Frontal cortex (tissue), 4 donors: ENCODE data around the gene LIMCH1. TPM values are rescaled to one million over a fixed set of nuclear protein-coding genes. Genes with fewer than 3 reads are reported as not detected.

ENCODE experiments used
- DNase-seq, 2 donors: peaks; one replicate each; pipeline ENCODE4 v3.0.0; 2012; ENCODE audit warnings: low spot score in 2 of 2
- FAIRE-seq: peaks from 2 replicates; lab custom pipeline; 2012; peaks lifted over from hg19 to GRCh38; lab: Jason Lieb, UNC
- total RNA-seq: library from RNA; depleted of rRNA; stranded (reverse); fragments of >200 nt; gene quantifications from one replicate; pipeline ENCODE4 v1.2.3, GENCODE V29; 2014
- donor health status: control.
- donor health status: control.
- donor health status: control.

LIMCH1 gene
- total RNA-seq, 1 donor from 2014 or later: 140 TPM

- DNase-seq (no peak), FAIRE-seq (no peak)
Observed at GRCh38 chr4:41660352-41660751, 122.4 kb downstream of the LIMCH1 start.

DNA sequence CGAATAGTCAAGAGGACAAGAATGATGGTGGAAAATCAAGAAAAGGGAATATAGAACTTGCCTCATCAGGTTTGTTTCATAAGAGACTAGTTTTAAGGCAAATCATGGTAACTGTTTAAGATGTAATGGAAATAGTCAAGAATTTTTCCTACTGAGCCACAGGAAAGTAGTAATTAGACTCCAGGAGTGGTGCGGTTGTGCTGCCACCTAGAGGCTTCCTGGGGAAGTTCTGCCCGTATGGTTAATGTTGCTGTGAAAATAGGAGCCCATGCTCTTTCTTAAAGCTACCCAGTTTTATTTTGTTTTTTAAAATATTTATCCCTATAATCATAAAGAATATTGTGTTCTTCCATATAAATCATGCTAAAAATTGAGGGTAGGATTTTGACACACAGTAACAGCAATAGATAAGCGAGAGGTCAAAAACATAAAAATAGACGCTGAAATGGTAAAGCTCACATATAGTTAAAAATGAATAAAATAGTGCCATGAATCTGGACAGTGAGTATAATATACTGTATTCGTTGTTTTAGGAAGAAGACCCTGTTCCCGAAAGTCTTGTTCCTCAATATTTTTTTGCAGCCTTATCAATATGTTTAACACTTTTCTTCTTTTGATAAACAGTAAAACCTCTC is 123.6 kb downstream of the LIMCH1 start:
- FAIRE-seq (peak; percentile 70), DNase-seq (peak; percentile 18 to 22)

DNA sequence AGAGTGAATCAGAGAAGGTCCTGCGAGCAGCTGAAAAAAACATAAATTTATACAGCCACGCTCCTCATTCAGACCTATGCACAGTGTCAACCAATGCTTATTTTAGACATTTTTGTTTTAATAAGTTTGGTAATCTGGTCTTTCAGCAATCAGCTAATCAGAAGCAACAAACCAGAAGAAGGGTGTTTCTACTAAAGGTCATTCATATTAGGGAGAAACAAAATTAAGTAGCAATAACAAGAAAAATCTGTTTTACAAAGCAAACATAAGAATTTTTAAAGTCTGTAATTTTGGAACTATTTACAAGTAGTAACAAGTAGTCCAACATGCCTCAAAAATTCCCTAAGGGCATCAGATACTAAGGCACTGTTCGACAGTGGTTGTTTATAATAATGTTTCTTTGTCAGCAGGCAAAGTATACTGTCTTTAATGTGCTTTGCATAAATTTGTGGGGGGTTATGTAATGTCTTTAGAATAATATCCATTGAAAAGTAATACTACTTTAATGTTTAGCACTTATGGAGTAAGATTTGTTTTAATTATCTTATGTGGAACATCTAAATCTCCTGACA is 127.8 kb downstream of the LIMCH1 start:
- DNase-seq (no peak), FAIRE-seq (peak; percentile 36)

DNA sequence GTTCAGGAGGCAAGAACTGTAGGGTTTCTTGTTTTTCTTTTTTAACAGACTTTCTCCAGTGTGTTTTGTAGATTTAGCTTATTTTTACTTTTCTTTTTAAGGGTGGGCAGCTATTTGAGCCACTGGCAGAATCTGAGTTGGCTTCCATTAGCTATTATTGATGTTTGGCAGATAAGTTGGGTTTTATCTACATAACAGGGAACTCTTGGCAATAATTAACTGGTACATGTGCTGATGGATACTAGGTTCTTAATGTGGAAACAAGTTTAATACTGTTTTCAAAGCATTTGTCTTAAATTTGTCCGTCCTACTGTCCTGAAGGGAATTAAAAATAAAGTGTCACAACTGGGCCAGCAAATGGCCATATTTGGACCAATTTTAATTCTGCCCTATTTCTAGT is 130.1 kb downstream of the LIMCH1 start:
- FAIRE-seq (no peak), DNase-seq (no peak)

DNA sequence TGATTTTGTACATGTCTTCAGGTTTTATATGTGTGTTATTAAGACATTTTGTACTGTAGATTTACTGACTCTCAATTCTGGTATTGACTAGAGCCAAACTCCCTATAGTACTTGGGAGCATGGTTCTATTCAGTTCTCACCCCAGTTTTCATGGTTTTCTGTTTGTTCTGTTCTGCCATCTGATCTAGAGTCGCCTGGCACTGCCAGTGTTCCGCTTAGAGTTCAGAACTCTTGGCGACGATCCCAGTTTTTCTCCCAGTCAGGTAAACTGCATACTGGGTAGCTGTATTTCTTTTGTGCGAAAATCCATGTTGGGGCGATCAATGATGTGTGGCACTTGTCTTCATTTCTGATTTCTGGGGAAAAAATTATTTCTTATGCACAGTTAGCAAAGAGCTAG is 132.6 kb downstream of the LIMCH1 start:
- DNase-seq (no peak), FAIRE-seq (no peak)

- FAIRE-seq (no peak), DNase-seq (no peak)
Observed at GRCh38 chr4:41670982-41671381, 133.0 kb downstream of the LIMCH1 start.

DNA sequence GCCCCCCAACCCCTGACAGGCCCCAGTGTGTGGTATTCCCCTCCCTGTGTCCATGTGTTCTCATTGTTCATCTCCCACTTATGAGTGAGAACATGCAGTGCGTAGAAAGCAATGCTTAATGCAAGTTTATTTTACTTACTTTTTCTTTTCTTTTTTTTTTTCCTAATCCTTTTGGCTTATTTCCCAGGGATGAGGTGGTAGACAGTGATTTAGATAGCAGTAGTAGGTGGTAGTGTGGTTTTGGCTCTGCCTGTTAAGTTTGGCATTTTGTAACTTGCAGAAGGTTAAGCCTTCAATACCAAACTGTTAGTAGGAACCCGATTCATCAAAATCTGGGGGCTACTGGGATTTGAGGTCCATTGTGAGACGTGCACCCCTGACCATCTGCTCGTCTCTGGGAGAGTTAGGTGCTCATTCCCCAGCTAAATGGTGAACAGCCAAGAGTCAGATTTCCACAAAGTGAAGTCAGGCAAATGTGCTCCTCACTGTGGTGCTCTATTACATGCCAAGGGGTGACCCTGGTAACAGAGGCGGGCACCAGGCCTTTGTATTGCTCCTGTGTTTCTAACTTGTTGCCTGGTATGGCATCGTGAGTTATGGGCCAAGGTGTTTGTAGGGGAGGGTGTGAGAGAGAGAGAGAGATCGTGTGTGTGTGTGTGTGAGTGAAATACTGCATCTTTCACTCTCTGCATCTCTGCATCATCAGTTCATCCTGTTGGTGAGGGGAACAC is 140.3 kb downstream of the LIMCH1 start:
- FAIRE-seq (no peak), DNase-seq (no peak)

- no peak for DNase-seq
- FAIRE-seq: no peak
Observed at GRCh38 chr4:41678951-41679350, 141.0 kb downstream of the LIMCH1 start.

DNA sequence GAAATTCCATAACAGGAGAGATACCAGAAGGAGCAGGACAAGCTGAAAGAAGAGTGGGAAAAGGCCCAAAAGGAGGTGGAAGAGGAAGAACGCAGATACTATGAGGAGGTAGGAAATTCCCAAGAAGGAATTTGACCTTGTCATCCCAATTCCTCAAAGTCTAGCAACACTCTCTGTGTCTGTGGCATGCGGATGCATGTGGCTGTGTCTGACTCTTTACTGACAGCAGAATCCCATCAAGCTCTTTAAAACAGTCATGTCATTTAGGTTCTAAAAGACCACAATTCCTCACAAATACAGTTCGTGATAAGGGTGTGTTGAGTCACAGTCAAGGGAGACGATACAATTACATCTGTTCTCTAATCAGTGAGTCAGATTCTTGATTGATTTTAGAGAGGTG is 142.0 kb downstream of the LIMCH1 start:
- FAIRE-seq (no peak), DNase-seq (no peak)

DNA sequence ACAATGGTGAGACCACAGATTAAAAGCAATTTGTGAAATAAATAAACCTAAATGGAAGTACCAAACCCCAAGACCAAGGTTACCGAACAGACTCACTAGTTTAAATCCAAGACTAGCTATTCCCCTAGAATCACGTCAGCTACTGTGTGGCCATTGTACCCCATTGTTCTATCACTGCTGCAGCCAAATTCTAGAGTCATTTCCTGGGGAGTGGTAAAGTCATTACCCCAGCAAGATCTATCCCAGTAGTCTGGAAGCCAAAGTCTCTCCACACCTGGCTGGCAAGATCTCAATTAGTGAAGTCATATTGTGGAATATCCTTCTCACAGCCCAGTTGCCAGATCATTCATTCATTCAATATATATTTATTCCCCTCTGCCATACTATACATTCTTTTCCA is 143.1 kb downstream of the LIMCH1 start:
- FAIRE-seq: no peak
- no peak for DNase-seq

- no peak for FAIRE-seq
- no peak for DNase-seq
Observed at GRCh38 chr4:41683326-41683725, 145.4 kb downstream of the LIMCH1 start.

GRCh38 chr4:41686893-41687292 is 148.9 kb downstream of the LIMCH1 start:
- FAIRE-seq: no peak
- DNase-seq: no peak

DNA sequence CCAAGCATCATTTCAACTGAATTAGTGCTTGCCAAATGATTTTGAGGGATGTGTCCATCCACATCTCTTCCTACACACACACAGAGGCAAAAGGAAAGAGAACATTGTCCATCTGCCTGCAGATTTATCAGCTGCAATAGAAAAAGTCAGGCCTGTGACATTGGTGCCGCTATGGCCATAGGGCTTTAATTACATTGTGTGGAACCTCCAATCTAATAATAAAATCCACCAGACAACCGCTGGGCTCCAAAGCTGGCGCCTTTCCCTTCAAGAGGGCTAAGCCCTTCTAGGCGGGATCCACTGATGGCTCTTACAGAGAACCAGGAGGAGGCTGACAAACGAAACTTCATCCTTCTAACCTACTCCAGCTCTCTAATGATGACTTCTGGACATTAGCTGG is 150.0 kb downstream of the LIMCH1 start:
- DNase-seq (no peak), FAIRE-seq (no peak)

DNA sequence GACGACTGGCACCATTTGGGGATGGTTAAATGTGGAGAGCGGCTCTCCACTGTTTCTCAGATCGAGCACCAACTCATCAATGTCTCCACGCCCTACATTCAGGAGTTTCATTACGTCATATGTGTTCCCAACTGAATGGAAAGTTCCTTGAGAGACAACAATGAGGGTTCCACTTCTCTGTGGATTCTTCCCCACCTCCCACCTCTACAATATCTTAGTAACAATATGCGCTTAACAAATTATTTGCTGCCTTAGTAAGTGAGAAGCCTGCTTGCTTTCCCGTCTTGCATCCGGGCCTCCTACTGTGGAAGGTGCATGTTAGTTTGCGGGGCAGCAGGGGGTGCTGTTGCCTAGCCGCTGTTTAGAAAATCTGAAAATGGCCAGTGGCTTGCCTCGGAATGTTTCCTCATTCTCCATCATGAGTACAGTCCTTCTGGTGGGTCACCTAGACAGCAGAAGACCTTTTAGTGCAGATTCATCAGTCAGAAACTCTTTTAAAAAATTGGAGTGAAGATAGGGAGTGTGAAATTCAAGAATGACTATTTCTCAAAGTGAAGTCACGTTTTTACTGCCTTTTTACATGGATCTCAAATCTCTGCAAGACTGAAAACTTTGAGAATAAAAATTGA is 154.9 kb downstream of the LIMCH1 start:
- DNase-seq (peak; percentile 3 to 18), FAIRE-seq (no peak)

DNA sequence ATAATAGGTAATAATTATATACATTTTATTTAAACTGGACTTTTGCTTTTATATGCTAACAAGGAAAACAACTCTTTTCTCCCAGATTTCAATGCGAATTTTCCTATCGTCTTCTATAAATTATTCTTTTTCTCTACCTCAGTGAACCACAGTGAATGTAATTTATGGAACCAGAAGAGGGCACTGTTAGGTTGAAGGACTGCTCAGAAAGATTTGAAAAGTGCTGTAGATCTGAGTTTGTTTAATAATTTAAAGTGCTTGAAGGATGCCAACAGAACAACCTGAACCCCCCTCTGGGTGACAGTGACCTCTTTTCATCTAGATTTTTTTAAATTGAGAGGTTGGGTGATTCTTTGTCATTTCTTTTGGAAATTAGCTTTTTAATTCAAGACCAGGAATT is 155.7 kb downstream of the LIMCH1 start:
- FAIRE-seq (no peak), DNase-seq (no peak)

- DNase-seq (no peak), FAIRE-seq (no peak)
Observed at GRCh38 chr4:41696131-41696530, 158.2 kb downstream of the LIMCH1 start.

- FAIRE-seq (no peak), DNase-seq (no peak)
Observed at GRCh38 chr4:41696763-41697162, 158.8 kb downstream of the LIMCH1 start.

- DNase-seq (no peak), FAIRE-seq (no peak)
Observed at GRCh38 chr4:41701983-41702382, 164.0 kb downstream of the LIMCH1 start.

DNA sequence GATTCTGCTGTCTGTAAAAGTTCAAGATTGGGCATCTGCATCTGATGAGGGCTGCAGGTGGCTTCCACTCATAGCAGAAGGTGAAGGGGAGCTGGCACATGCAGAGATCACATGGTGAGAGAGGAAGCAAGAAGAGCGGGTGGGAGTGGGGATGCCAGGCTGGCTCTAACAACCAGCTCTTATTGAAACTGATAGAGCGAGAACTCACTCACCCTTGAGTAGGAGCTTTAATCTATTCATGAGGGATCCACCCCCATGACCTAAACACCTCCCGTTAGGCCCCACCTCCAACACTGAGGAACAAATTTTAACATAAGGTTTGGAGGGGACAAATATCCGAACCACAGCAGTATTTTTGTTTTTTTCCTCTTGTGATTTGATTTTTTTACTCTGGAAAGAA is 164.8 kb downstream of the LIMCH1 start:
- DNase-seq: no peak
- no peak for FAIRE-seq

- FAIRE-seq (no peak), DNase-seq (no peak)
Observed at GRCh38 chr4:41703785-41704184, 165.8 kb downstream of the LIMCH1 start.

- FAIRE-seq (no peak), DNase-seq (no peak)
Observed at GRCh38 chr4:41709844-41710481, 172.0 kb downstream of the LIMCH1 start.
